ENCODE measurements around the gene ATP2B1. TPM values are rescaled to one million over a fixed set of nuclear protein-coding genes. Genes with fewer than 3 reads are reported as not detected.

ATP2B1 gene
- total RNA-seq, 1 donor from 2014 or later = 24.6 TPM

DNA sequence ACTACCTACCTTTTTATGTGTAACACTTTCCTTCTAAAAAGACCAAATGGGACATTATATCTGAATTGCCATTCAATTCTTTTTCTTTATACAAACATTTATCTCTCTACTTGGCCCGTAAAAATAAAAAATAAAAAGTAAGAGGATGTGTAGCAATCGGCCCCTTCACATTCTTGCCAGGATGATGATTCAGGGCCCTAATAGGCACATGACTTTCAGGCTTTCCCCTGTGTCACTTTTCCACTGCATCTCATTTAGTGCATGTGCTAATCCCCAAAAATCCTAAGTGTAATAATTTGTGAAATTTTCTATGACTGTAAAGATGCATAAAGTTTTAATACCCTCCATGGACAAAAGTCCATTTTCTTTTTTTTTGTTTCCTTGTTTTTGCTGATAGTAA is 23.0 kb upstream of the ATP2B1 start:
- H3K4me3 ChIP-seq = no peak overlapping the region
- H3K36me3 ChIP-seq = no peaks in the 10 kb centered on the region
- intact Hi-C loops (cut with DNase I) = no loop called here
- no peaks in the 10 kb centered on the region for H3K27me3 ChIP-seq
- peaks cover 18% of the 10 kb centered on the region for H3K4me1 ChIP-seq
- TF ChIP-seq, protein P1, sequence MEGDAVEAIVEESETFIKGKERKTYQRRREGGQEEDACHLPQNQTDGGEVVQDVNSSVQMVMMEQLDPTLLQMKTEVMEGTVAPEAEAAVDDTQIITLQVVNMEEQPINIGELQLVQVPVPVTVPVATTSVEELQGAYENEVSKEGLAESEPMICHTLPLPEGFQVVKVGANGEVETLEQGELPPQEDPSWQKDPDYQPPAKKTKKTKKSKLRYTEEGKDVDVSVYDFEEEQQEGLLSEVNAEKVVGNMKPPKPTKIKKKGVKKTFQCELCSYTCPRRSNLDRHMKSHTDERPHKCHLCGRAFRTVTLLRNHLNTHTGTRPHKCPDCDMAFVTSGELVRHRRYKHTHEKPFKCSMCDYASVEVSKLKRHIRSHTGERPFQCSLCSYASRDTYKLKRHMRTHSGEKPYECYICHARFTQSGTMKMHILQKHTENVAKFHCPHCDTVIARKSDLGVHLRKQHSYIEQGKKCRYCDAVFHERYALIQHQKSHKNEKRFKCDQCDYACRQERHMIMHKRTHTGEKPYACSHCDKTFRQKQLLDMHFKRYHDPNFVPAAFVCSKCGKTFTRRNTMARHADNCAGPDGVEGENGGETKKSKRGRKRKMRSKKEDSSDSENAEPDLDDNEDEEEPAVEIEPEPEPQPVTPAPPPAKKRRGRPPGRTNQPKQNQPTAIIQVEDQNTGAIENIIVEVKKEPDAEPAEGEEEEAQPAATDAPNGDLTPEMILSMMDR (IDR thresholded peaks at IDR 0.05) = no peak
- TF ChIP-seq POLR2AphosphoS5 (IDR thresholded peaks at IDR 0.05; ENCODE audit: insufficient read depth in 1 of 2, low read depth in 1 of 2) = no peak
- no peak for TF ChIP-seq POLR2A (IDR thresholded peaks at IDR 0.05)
- DNase-seq (ENCODE audit: extremely low spot score in 2 of 2) = no peak
- H3K27ac ChIP-seq = peak overlapping the region; percentile 44
- H3K9me3 ChIP-seq = peaks cover 6% of the 10 kb centered on the region

DNA sequence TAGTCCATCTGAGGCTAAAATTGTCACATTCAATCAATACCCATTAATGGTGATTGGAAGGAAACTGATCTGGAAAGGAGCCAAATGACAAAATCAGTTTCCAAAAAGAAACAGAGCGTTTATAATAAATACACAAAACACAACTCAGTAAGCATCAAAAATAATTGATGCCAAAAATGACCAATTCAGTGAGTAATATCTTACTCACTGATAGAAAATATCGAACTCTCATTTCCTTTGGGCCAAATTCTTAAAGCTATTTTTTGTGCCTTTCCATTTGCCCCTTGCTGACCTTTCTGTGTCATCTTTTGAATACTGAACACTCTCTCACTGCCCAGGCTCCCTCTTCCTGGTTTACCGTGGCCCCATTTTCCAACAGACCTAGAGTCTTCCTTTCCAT is 22.5 kb upstream of the ATP2B1 start:
- Histone ChIP-seq H3K27me3 (no peaks in the 10 kb centered on the region), H3K36me3 (no peaks in the 10 kb centered on the region), H3K4me3 (no peak overlapping the region), H3K9me3 (peaks cover 6% of the 10 kb centered on the region), H3K27ac (peak overlapping the region; percentile 14), H3K4me1 (peaks cover 18% of the 10 kb centered on the region)
- intact Hi-C loops (cut with DNase I) = no loop called here
- TF ChIP-seq, protein P1 (IDR thresholded peaks at IDR 0.05) = no peak
- no peak for TF ChIP-seq POLR2A (IDR thresholded peaks at IDR 0.05)
- no peak for TF ChIP-seq POLR2AphosphoS5 (IDR thresholded peaks at IDR 0.05; ENCODE audit: insufficient read depth in 1 of 2, low read depth in 1 of 2)
- DNase-seq (ENCODE audit: extremely low spot score in 2 of 2) = no peak

DNA sequence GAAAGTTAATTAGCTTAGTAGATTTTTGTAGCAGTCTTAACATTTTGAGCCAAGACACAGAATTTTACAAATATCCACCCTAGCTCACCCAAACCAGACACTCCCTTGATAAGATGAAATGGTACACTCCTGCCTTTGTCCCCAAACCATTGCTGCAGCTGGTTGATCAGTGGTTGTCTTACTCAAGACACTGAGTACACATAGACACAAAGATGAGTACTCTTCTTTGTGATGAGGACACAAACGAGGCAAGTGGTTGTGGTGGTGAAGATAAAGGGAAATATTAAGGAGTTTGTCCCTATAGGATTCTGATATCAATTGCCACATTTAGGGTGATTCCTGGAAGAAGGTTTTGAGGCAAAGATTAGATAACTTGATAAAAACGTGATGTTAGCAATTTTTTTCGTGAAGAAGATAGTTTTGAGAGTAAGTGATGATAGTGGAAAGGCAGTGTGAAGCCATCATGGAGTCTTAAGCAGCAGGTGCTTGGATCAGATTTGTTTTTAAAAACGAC is 21.4 kb upstream of the ATP2B1 start:
- Histone ChIP-seq H3K4me3 (no peak overlapping the region), H3K4me1 (peaks cover 18% of the 10 kb centered on the region), H3K27ac (no peak overlapping the region), H3K9me3 (peaks cover 6% of the 10 kb centered on the region), H3K27me3 (no peaks in the 10 kb centered on the region), H3K36me3 (no peaks in the 10 kb centered on the region)
- TF ChIP-seq POLR2A (IDR thresholded peaks at IDR 0.05) (no peak), POLR2AphosphoS5 (IDR thresholded peaks at IDR 0.05; ENCODE audit: insufficient read depth in 1 of 2, low read depth in 1 of 2) (no peak)
- TF ChIP-seq, protein P1 (IDR thresholded peaks at IDR 0.05) = no peak
- intact Hi-C loops (cut with DNase I) = no loop called here
- no peak for DNase-seq (ENCODE audit: extremely low spot score in 2 of 2)

DNA sequence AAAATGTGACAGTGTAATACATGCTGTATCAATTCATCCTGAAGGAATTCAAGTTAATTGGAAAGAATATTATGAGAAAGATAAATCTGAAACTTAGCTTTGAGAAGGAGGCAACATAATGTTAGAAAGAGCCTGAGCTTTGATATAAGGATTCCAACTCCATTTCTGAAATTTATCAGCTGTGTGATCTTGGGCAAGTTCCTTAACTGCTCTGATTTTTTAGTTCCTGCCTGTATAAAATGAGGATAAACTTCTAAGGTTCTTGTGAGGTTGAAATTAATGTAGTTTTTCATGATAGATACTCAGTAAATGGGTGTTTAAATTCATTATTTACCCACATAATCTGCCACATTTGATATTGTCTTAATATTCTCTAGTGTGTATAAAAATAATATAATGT is 14.6 kb upstream of the ATP2B1 start:
- DNase-seq (ENCODE audit: extremely low spot score in 2 of 2) = no peak
- Histone ChIP-seq H3K27me3 (no peaks in the 10 kb centered on the region), H3K36me3 (no peaks in the 10 kb centered on the region), H3K4me1 (no peaks in the 10 kb centered on the region), H3K27ac (no peak overlapping the region), H3K4me3 (no peak overlapping the region), H3K9me3 (no peaks in the 10 kb centered on the region)
- TF ChIP-seq POLR2AphosphoS5 (IDR thresholded peaks at IDR 0.05; ENCODE audit: insufficient read depth in 1 of 2, low read depth in 1 of 2) = no peak
- TF ChIP-seq, protein P1 (IDR thresholded peaks at IDR 0.05) = no peak
- TF ChIP-seq POLR2A (IDR thresholded peaks at IDR 0.05) = no peak
- intact Hi-C loops (cut with DNase I) = no loop called here

DNA sequence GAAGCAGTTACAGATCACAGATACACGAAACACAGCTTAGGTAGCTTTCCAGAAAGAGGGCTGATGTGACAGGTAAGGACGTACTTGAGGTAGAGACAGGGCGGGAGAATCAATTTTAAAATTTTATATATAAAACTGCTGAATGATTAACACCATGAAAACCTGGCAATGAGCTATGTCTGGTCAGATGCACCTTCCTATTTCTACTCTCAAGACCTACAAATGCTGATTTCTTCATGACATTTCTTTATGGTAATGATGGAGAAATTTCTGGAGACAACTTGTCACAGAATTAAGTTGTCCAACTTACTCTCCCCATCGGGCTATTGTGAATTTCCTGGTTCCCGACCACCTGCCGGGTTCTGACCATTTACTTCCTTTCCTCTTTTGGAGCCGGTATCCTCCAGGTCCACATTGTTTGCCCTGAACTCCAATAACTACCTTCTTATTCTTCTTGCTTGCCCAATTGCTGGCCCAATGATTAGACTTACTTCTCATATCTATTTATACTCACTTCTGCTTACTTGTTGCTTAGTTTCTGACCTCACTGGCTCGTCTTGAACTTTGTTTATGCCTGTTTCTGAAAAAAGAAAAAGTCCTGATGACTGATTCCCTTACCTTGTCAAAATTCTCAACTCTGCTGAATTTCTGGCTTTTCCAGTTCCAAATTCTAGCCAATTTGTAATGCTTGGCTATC is 12.8 kb upstream of the ATP2B1 start:
- Histone ChIP-seq H3K9me3 (no peaks in the 10 kb centered on the region), H3K4me3 (no peak overlapping the region), H3K36me3 (no peaks in the 10 kb centered on the region), H3K4me1 (no peaks in the 10 kb centered on the region), H3K27me3 (no peaks in the 10 kb centered on the region), H3K27ac (no peak overlapping the region)
- TF ChIP-seq POLR2AphosphoS5 (IDR thresholded peaks at IDR 0.05; ENCODE audit: insufficient read depth in 1 of 2, low read depth in 1 of 2) = no peak
- TF ChIP-seq, protein P1 (IDR thresholded peaks at IDR 0.05) = no peak
- no peak for TF ChIP-seq POLR2A (IDR thresholded peaks at IDR 0.05)
- intact Hi-C loops (cut with DNase I) = no loop called here
- no peak for DNase-seq (ENCODE audit: extremely low spot score in 2 of 2)
